Stimulated activated CD4-positive, alpha-beta T cell treated with anti-CD3 and anti-CD28 coated beads, Interleukin-12 subunit alpha, Interleukin-12 subunit beta, amount 100 ng/mL, for 24 hours (primary cell): ENCODE results near the gene ZWILCH.
"Not testable (repeated sequence)": the region's sequence is repeated elsewhere in the genome, so short reads cannot be mapped to it uniquely, and the experiment has no call there.

Experiments used
- DNase-seq, 2 experiments: peaks; one replicate each; pipeline ENCODE4 v3.0.0-alpha.2; 2020; ENCODE audit warnings: low read depth in 2 of 2

Gene ZWILCH

GRCh38 chr15:66488525-66488924 lies 16.6 kb upstream of the ZWILCH start:
- no peak for DNase-seq

GRCh38 chr15:66489179-66489791 lies 15.8 kb upstream of the ZWILCH start:
- no peak for DNase-seq

GRCh38 chr15:66491846-66492245 lies 13.3 kb upstream of the ZWILCH start:
- DNase-seq = no peak

- no peak for DNase-seq
Observed at GRCh38 chr15:66494262-66494661, 10.9 kb upstream of the ZWILCH start.

GRCh38 chr15:66496951-66497501 lies 8.1 kb upstream of the ZWILCH start:
- no peak for DNase-seq

- DNase-seq = peak; percentile 97 to 98
Observed at GRCh38 chr15:66497502-66498455, 7.3 kb upstream of the ZWILCH start, which contains the start of gene SNAPC5. Gene SNAPC5, minus strand, starts transcription at chr15:66497762. Its CDS starts 31 bp downstream, at chr15:66497731.

GRCh38 chr15:66498501-66499386 lies 6.4 kb upstream of the ZWILCH start:
- DNase-seq = no peak

- DNase-seq = not testable (repeated sequence)
Observed at GRCh38 chr15:66500346-66500745, 4.8 kb upstream of the ZWILCH start.

- DNase-seq = no peak
Observed at GRCh38 chr15:66502491-66502890, 2.6 kb upstream of the ZWILCH start.

- DNase-seq = not testable (repeated sequence)
Observed at GRCh38 chr15:66503041-66503648, 2.0 kb upstream of the ZWILCH start.

- no peak for DNase-seq
Observed at GRCh38 chr15:66503780-66504562, 1.2 kb upstream of the ZWILCH start.

- no peak for DNase-seq
Observed at GRCh38 chr15:66505430-66505811, 295 bp downstream of the ZWILCH start.

GRCh38 chr15:66505818-66506217 lies 692 bp downstream of the ZWILCH start:
- no peak for DNase-seq

GRCh38 chr15:66508293-66508883 lies 3.3 kb downstream of the ZWILCH start:
- DNase-seq = no peak

- DNase-seq = no peak
Observed at GRCh38 chr15:66514586-66514985, 9.5 kb downstream of the ZWILCH start.

- DNase-seq = no peak
Observed at GRCh38 chr15:66515901-66516322, 10.8 kb downstream of the ZWILCH start.

GRCh38 chr15:66523926-66524325 lies 18.8 kb downstream of the ZWILCH start:
- DNase-seq = no peak

- no peak for DNase-seq
Observed at GRCh38 chr15:66524838-66525237, 19.7 kb downstream of the ZWILCH start.

- DNase-seq = no peak
Observed at GRCh38 chr15:66535056-66535455, 29.9 kb downstream of the ZWILCH start.

- DNase-seq = no peak
Observed at GRCh38 chr15:66542896-66543295, 37.8 kb downstream of the ZWILCH start.
